H1 (cell line): ENCODE data around the gene TPSAB1. TPM values are rescaled to one million over a fixed set of nuclear protein-coding genes. Genes with fewer than 3 reads are reported as not detected.

Source experiments
- CTCF ChIA-PET: fragments of 300-600 bp; sonication (Branson Sonifier 250); formaldehyde crosslinking; loops from one replicate; lab custom pipeline; 2021; ENCODE audit not compliant: partially characterized antibody; lab: Charles Lee
- POLR2A ChIA-PET: fragments of 300-600 bp; sonication (Branson Sonifier 250); formaldehyde crosslinking; loops from one replicate; lab custom pipeline; 2021; ENCODE audit warnings: inconsistent platforms; ENCODE audit not compliant: partially characterized antibody; lab: Charles Lee
- DNase-seq, 2 experiments: peaks; one replicate each; pipeline versions ENCODE4 v3.0.0 to v3.0.0-alpha.2; 2010 to 2022; ENCODE audit warnings: low spot score in 2 of 2, low read depth in 1 of 2, mixed read lengths in 1 of 2
- FAIRE-seq: peaks from 2 replicates; lab custom pipeline; 2011; peaks lifted over from hg19 to GRCh38; lab: Jason Lieb, UNC
- H2AFZ ChIP-seq: 2 replicates; pipeline ENCODE4 v1.8.1; 2012; ENCODE audit warnings: low read length, inconsistent platforms
- H2AK5ac ChIP-seq: 2 replicates; pipeline ENCODE4 v1.6.1; 2013; ENCODE audit warnings: low read depth, low read length
- H2BK120ac ChIP-seq: replicated peaks from 2 replicates; pipeline ENCODE3; 2013; ENCODE audit warnings: low read depth, low read length, inconsistent platforms
- H2BK12ac ChIP-seq: 2 replicates; pipeline ENCODE4 v1.6.1; 2013; ENCODE audit warnings: low read depth, low read length
- H2BK15ac ChIP-seq: 2 replicates; pipeline ENCODE4 v1.6.1; 2013; ENCODE audit warnings: low read length
- H2BK20ac ChIP-seq: 2 replicates; pipeline ENCODE4 v1.6.1; 2013; ENCODE audit warnings: low read length
- H2BK5ac ChIP-seq: 2 replicates; pipeline ENCODE4 v1.6.1; 2013; ENCODE audit warnings: low read depth, low read length
- H3K14ac ChIP-seq: 2 replicates; pipeline ENCODE4 v1.6.1; 2013; ENCODE audit warnings: inconsistent platforms; ENCODE audit not compliant: insufficient read length
- H3K18ac ChIP-seq: 2 replicates; pipeline ENCODE4 v1.6.1; 2013; ENCODE audit warnings: low read length; ENCODE audit errors: extremely low read depth
- H3K23ac ChIP-seq: 2 replicates; pipeline ENCODE4 v1.6.1; 2013; ENCODE audit warnings: inconsistent platforms; ENCODE audit not compliant: insufficient read length
- H3K23me2 ChIP-seq: 2 replicates; pipeline ENCODE4 v1.6.1; 2013; ENCODE audit warnings: low read depth, low read length
- H3K27ac ChIP-seq: 2 replicates; pipeline ENCODE4 v1.6.1; 2011; ENCODE audit warnings: low read depth, low read length, inconsistent platforms
- H3K27me3 ChIP-seq, 4 experiments: replicated peaks in 1 of 4; 1 replicate in 1 of 4; 2 replicates in 3 of 4; pipeline versions ENCODE4 v1.6.1 to v1.8.1; 2011 to 2013; ENCODE audit warnings: low read length in 3 of 4, mild to moderate bottlenecking in 3 of 4, inconsistent platforms in 2 of 4, mixed read lengths in 2 of 4, moderate library complexity in 1 of 4; ENCODE audit not compliant: control insufficient read depth in 3 of 4, insufficient read depth in 3 of 4; ENCODE audit errors: extremely low read depth in 1 of 4
- H3K36me3 ChIP-seq, 4 experiments: 2 replicates each; pipeline versions ENCODE4 v1.6.1 to v1.8.1; 2011 to 2013; ENCODE audit warnings: mild to moderate bottlenecking in 4 of 4, low read length in 3 of 4, moderate library complexity in 2 of 4, control low read depth in 1 of 4, inconsistent platforms in 1 of 4; ENCODE audit not compliant: insufficient read depth in 4 of 4, control insufficient read depth in 2 of 4
- H3K4ac ChIP-seq: replicated peaks from 2 replicates; pipeline ENCODE3; 2013; ENCODE audit warnings: low read length, low read depth, mixed read lengths, inconsistent platforms; ENCODE audit not compliant: insufficient read length
- H3K4me1 ChIP-seq, 4 experiments: replicated peaks in 1 of 4; 1 replicate in 1 of 4; 2 replicates in 3 of 4; pipeline versions ENCODE4 v1.6.1 to v1.8.1; 2011 to 2013; ENCODE audit warnings: low read length in 3 of 4, inconsistent platforms in 2 of 4, mixed read lengths in 1 of 4; ENCODE audit not compliant: insufficient read depth in 4 of 4, control insufficient read depth in 3 of 4
- H3K4me2 ChIP-seq, 2 experiments: 2 replicates each; pipeline versions ENCODE4 v1.6.1 to v1.8.1; 2011 to 2013; ENCODE audit warnings: low read depth in 2 of 2, low read length in 2 of 2, control low read depth in 1 of 2, inconsistent platforms in 1 of 2, mild to moderate bottlenecking in 1 of 2; ENCODE audit not compliant: insufficient read depth in 1 of 2
- H3K4me3 ChIP-seq, 4 experiments: fragments of 200-600, 300-600 bp in 1 of 4; sonication (generic), shearing (Covaris generic), sonication (Bioruptor Twin) in 1 of 4; 2 replicates each; pipeline versions ENCODE4 v1.5.1 to v1.8.1; 2011 to 2016; ENCODE audit warnings: low read length in 4 of 4, low read depth in 3 of 4, control low read depth in 2 of 4, inconsistent platforms in 2 of 4, mild to moderate bottlenecking in 2 of 4, mixed read lengths in 1 of 4, moderate library complexity in 1 of 4; ENCODE audit not compliant: insufficient read depth in 2 of 4; ENCODE audit errors: extremely low read depth in 1 of 4
- H3K56ac ChIP-seq: replicated peaks from 2 replicates; pipeline ENCODE3; 2013; ENCODE audit warnings: low read depth, mild to moderate bottlenecking, mixed read lengths, low read length, inconsistent platforms; ENCODE audit not compliant: insufficient read length
- H3K79me1 ChIP-seq: 2 replicates; pipeline ENCODE4 v1.6.1; 2013; ENCODE audit warnings: low read depth, low read length, control low read depth
- H3K79me2 ChIP-seq, 2 experiments: 2 replicates each; pipeline versions ENCODE4 v1.6.1 to v1.8.1; 2012 to 2013; ENCODE audit warnings: low read length in 2 of 2, mild to moderate bottlenecking in 2 of 2, inconsistent platforms in 1 of 2; ENCODE audit not compliant: insufficient read depth in 2 of 2, control insufficient read depth in 1 of 2
- H3K9ac ChIP-seq, 4 experiments: replicated peaks in 1 of 4; 1 replicate in 1 of 4; 2 replicates in 3 of 4; pipeline versions ENCODE4 v1.6.1 to v1.8.1; 2011 to 2013; ENCODE audit warnings: low read depth in 3 of 4, low read length in 3 of 4, control low read depth in 2 of 4, mild to moderate bottlenecking in 2 of 4, moderate library complexity in 2 of 4, inconsistent platforms in 1 of 4; ENCODE audit errors: extremely low read depth in 1 of 4
- H3K9me3 ChIP-seq, 2 experiments: 2 replicates each; pipeline versions ENCODE4 v1.6.1 to v1.8.1; 2012 to 2013; ENCODE audit warnings: mild to moderate bottlenecking in 2 of 2, moderate library complexity in 2 of 2, control low read depth in 1 of 2, inconsistent platforms in 1 of 2, low read depth in 1 of 2, low read length in 1 of 2, mixed read lengths in 1 of 2; ENCODE audit not compliant: insufficient read depth in 2 of 2
- H4K20me1 ChIP-seq, 2 experiments: replicated peaks in 1 of 2; 2 replicates each; pipeline versions ENCODE3 to v1.8.1; 2011 to 2013; ENCODE audit warnings: inconsistent platforms in 2 of 2, low read length in 2 of 2, mild to moderate bottlenecking in 1 of 2; ENCODE audit not compliant: insufficient read depth in 2 of 2, control insufficient read depth in 1 of 2
- H4K5ac ChIP-seq: 2 replicates; pipeline ENCODE4 v1.6.1; 2013; ENCODE audit warnings: low read length, low read depth, mixed read lengths, inconsistent platforms; ENCODE audit not compliant: insufficient read length
- H4K8ac ChIP-seq: 2 replicates; pipeline ENCODE4 v1.8.0; 2013; ENCODE audit warnings: mild to moderate bottlenecking, moderate library complexity, low read length, inconsistent platforms; ENCODE audit not compliant: insufficient read depth; ENCODE audit errors: extremely low read depth
- H4K91ac ChIP-seq: replicated peaks from 2 replicates; pipeline ENCODE3; 2013; ENCODE audit warnings: low read length, mixed read lengths, inconsistent platforms; ENCODE audit not compliant: insufficient read length
- BCL11A ChIP-seq, 2 experiments: IDR thresholded peaks; one replicate each; pipeline ENCODE4 v1.6.1; 2011; ENCODE audit warnings: low read depth in 2 of 2, low read length in 2 of 2, mild to moderate bottlenecking in 2 of 2
- BRCA1 ChIP-seq: IDR thresholded peaks from 2 replicates; pipeline ENCODE4 v1.6.1; 2012; ENCODE audit warnings: low read depth, low read length, improper control_type of control experiment
- CEBPB ChIP-seq: IDR thresholded peaks from 2 replicates; pipeline ENCODE4 v1.6.1; 2012; ENCODE audit warnings: low read depth, low read length
- CHD2 ChIP-seq: IDR thresholded peaks from 2 replicates; pipeline ENCODE4 v1.6.1; 2012; ENCODE audit warnings: low read length, improper control_type of control experiment
- CTBP2 ChIP-seq: IDR thresholded peaks from 2 replicates; pipeline ENCODE4 v1.7.0; 2011; ENCODE audit warnings: borderline replicate concordance, mild to moderate bottlenecking, moderate library complexity, mixed read lengths, low read length; ENCODE audit not compliant: insufficient read depth, insufficient read length
- FOSL1 ChIP-seq: IDR thresholded peaks from 2 replicates; pipeline ENCODE4 v1.6.1; 2011; ENCODE audit warnings: mild to moderate bottlenecking, low read depth, low read length, moderate library complexity; ENCODE audit not compliant: insufficient read depth
- GABPA ChIP-seq: IDR thresholded peaks from 2 replicates; pipeline ENCODE4 v1.6.1; 2011; ENCODE audit warnings: mild to moderate bottlenecking, low read length, moderate library complexity, borderline replicate concordance; ENCODE audit not compliant: insufficient read depth
- HDAC6 ChIP-seq: IDR thresholded peaks from one replicate; pipeline ENCODE4 v1.7.1; 2012; ENCODE audit warnings: low read depth, mild to moderate bottlenecking, inconsistent platforms, low read length, moderate library complexity
- PHF8 ChIP-seq: fragments of 200-600 bp; sonication (generic); conservative IDR thresholded peaks from 2 replicates; pipeline ENCODE4 v1.7.1; 2012; ENCODE audit warnings: low read depth, mild to moderate bottlenecking, inconsistent platforms, low read length, moderate library complexity
- POLR2A ChIP-seq, 2 experiments: IDR thresholded peaks; 1 replicate in 1 of 2; 2 replicates in 1 of 2; pipeline ENCODE4 v1.6.1; 2011; ENCODE audit warnings: low read depth in 2 of 2, low read length in 2 of 2, mild to moderate bottlenecking in 2 of 2; ENCODE audit errors: control extremely low read depth in 1 of 2
- POU5F1 ChIP-seq: IDR thresholded peaks from 2 replicates; pipeline ENCODE4 v1.6.1; 2011; ENCODE audit warnings: low read depth, mild to moderate bottlenecking, low read length, moderate library complexity
- SP4 ChIP-seq: IDR thresholded peaks from 2 replicates; pipeline ENCODE4 v1.6.1; 2012; ENCODE audit warnings: low read length, inconsistent platforms
- TAF1 ChIP-seq: IDR thresholded peaks from 2 replicates; pipeline ENCODE4 v1.6.1; 2011; ENCODE audit warnings: mild to moderate bottlenecking, low read depth, low read length
- TCF12 ChIP-seq: IDR thresholded peaks from 2 replicates; pipeline ENCODE4 v1.6.1; 2011; ENCODE audit warnings: low read depth, mild to moderate bottlenecking, low read length
- TEAD4 ChIP-seq: IDR thresholded peaks from 2 replicates; pipeline ENCODE4 v1.6.1; 2012; ENCODE audit warnings: low read depth, low read length, inconsistent platforms, mixed read lengths
- YY1 ChIP-seq: IDR thresholded peaks from 2 replicates; pipeline ENCODE4 v1.6.1; 2011; ENCODE audit warnings: low read depth, mild to moderate bottlenecking, low read length
- ZNF274 ChIP-seq: IDR thresholded peaks from 2 replicates; pipeline ENCODE4 v1.7.0; 2012; ENCODE audit warnings: low read length, borderline replicate concordance; ENCODE audit errors: extremely low read depth
- WGBS, 2 experiments: shearing (Covaris generic) in 1 of 2; methylation state at CpG; one replicate each; pipeline versions ENCODE4 v1.1.6 to v1.1.7; 2013 to 2015; ENCODE audit warnings: low lambda C conversion rate in 2 of 2, mixed read lengths in 2 of 2, inconsistent platforms in 1 of 2, low coverage in 1 of 2, missing lambda C conversion rate in 1 of 2; ENCODE audit not compliant: insufficient replicate concordance in 2 of 2, insufficient coverage in 1 of 2, insufficient read length in 1 of 2; ENCODE audit errors: extremely low coverage in 1 of 2, missing lambda C conversion rate in 1 of 2; 5-methylcytosine and 5-hydroxymethylcytosine counted together
- polyA plus RNA-seq, 7 experiments: library from polyadenylated mRNA; depleted of rRNA in 3 of 7; stranded (reverse) in 5 of 7; unstranded in 2 of 7; fragments of >200 nt in 5 of 7; fragments of 200-250 nt in 2 of 7; gene quantifications; 1 replicate in 5 of 7; 2 replicates in 1 of 7; 4 replicates in 1 of 7; pipeline versions ENCODE4 v1.2.1 to v1.2.3, GENCODE V29; 2011 to 2013; ENCODE audit warnings: missing spikeins in 2 of 7, mixed read lengths in 2 of 7
- total RNA-seq: library from RNA; stranded (reverse); fragmentation: NEBNext Ultra II Directional; extraction: Animal tissue kit (Norgen Biotek cat#: 25700); gene quantifications from 2 replicates; pipeline ENCODE4 v1.2.1, GENCODE V29; 2021

Gene TPSAB1
- total and polyA plus RNA-seq, 2 of the 8 experiments (the other 6 are each of a cell fraction or from before 2014, with no cell fraction given): 0.09 TPM; not detected in 1

DNA sequence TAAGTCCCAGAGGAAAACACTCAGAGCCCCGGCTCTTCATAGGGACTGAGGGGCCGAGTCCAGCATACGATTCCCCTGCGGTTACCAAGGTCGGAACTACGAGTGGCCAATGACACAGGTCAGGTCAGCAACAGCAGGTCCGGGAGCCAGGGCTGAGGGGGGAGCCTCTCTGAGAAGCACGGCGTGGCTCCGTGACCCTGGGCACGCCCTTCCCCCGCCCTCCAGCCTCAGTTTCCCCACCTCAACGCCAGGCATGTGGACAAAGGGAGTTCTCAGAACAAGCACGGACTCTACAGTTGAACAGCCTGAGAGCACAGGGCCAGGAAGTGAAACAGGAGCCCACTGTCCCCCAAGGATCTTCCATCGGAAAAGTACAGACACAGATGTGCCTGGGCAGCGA is 41.0 kb downstream of the TPSAB1 start:
- ChIA-PET CTCF (no interaction called here), POLR2A (no interaction called here)
- FAIRE-seq: no peak
- TF ChIP-seq CHD2 (no peak), TCF12 (no peak), CEBPB (no peak), YY1 (no peak), BRCA1 (no peak), ZNF274 (no peak), TEAD4 (no peak), POLR2A (IDR thresholded peaks at IDR 0.05; ENCODE audit: control extremely low read depth in 1 of 2, low read depth in 2 of 2, low read length in 2 of 2) (no peak), GABPA (no peak), POU5F1 (no peak), PHF8 (no peak), FOSL1 (no peak), SP4 (no peak), CTBP2 (no peak), HDAC6 (no peak), TAF1 (no peak), BCL11A (IDR thresholded peaks at IDR 0.05; ENCODE audit: low read depth in 2 of 2, low read length in 2 of 2) (no peak)

More for the DNA sequence above, 41.0 kb downstream of the TPSAB1 start:
- WGBS, 2 experiments: 90% methylated on average over 16 of the region's 16 CpGs; no CpG with 5 or more reads in 1 of the 2 experiments
- Histone ChIP-seq H3K4me3 (no peak overlapping the region), H3K79me2 (no peaks in the 10 kb centered on the region), H2AFZ (no peak overlapping the region), H3K9me3 (no peaks in the 10 kb centered on the region), H3K14ac (no peak overlapping the region), H3K4ac (no peak overlapping the region), H2BK5ac (no peak overlapping the region), H2BK12ac (no peak overlapping the region), H3K4me1 (peaks cover 0 to 24% (median 14%) of the 10 kb centered on the region in 4 experiments; a peak in 6 of 7 replicates), H3K79me1 (no peaks in the 10 kb centered on the region), H3K23ac (no peak overlapping the region), H2BK120ac (no peak overlapping the region), H3K27me3 (0 out of 7 replicates have a peak, but pooled peaks cover 0 to 2% (median 0%) of the 10 kb centered on the region in 4 experiments), H2AK5ac (no peak overlapping the region), H3K23me2 (no peaks in the 10 kb centered on the region), H3K18ac (no peak overlapping the region), H2BK15ac (no peak overlapping the region), H4K20me1 (no peaks in the 10 kb centered on the region), H3K9ac (no peak overlapping the region), H2BK20ac (no peak overlapping the region), H3K27ac (no peak overlapping the region), H4K91ac (no peak overlapping the region), H4K8ac (no peak overlapping the region), H3K36me3 (no peaks in the 10 kb centered on the region), H3K4me2 (no peak overlapping the region), H4K5ac (no peak overlapping the region), H3K56ac (no peak overlapping the region)
- no peak for DNase-seq
